Fibroblast of villous mesenchyme (primary cell): ENCODE results near the gene AKR7A3. TPM values are rescaled to one million over a fixed set of nuclear protein-coding genes. Genes with fewer than 3 reads are reported as not detected.
A peak's percentile ranks its signal among the peaks of the same experiment; 100 is the strongest.

Source experiments
- DNase-seq: peaks from one replicate; pipeline ENCODE4 v3.0.0-alpha.2; 2010; ENCODE audit warnings: low read depth
- H3K4me3 ChIP-seq: 2 replicates; pipeline ENCODE4 v1.5.1; 2011; ENCODE audit warnings: low read depth, mild to moderate bottlenecking, low read length
- CTCF ChIP-seq: IDR thresholded peaks from 2 replicates; pipeline ENCODE4 v1.5.1; 2012; ENCODE audit warnings: low read depth, mild to moderate bottlenecking, low read length; ENCODE audit not compliant: insufficient read depth
- small RNA-seq: library from RNA; depleted of rRNA; stranded (forward); fragments of <200 nt; gene quantifications from one replicate; pipeline ENCODE3, GENCODE V24; 2012
- total RNA-seq: library from RNA; depleted of rRNA; stranded (reverse); fragments of >200 nt; gene quantifications from 2 replicates; pipeline ENCODE4 v1.2.3, GENCODE V29; 2012

The AKR7A3 gene
- total RNA-seq, 1 donor: 0.43 TPM

GRCh38 chr1:19240673-19241538 is 47.7 kb downstream of the AKR7A3 start:
- no peak overlapping the region for H3K4me3 ChIP-seq
- TF ChIP-seq CTCF: peak; percentile 94
- DNase-seq: peak; percentile 73

GRCh38 chr1:19239876-19240275 is 48.7 kb downstream of the AKR7A3 start:
- no peak overlapping the region for H3K4me3 ChIP-seq
- DNase-seq: no peak
- no peak for TF ChIP-seq CTCF

GRCh38 chr1:19234224-19234623 is 54.3 kb downstream of the AKR7A3 start:
- TF ChIP-seq CTCF: no peak
- no peak for DNase-seq
- no peak overlapping the region for H3K4me3 ChIP-seq

Small RNA genes lying within 50 kb of the gene (small RNA-seq; reads per million reads assigned to genes)
- not detected for gene RNU6-1099P

Other genes with a start within 250 kb of the AKR7A3 start
- gene UBR4, start 78.5 kb downstream of the AKR7A3 start, total RNA-seq: 193 and 210 TPM in 2 replicates
- gene EMC1, start 37.2 kb downstream of the AKR7A3 start, total RNA-seq: 65.7 and 90.2 TPM in 2 replicates
- 21.9 and 26.3 TPM in 2 replicates for gene MRTO4, start 37.0 kb downstream of the AKR7A3 start, total RNA-seq
- 55.3 and 57.3 TPM in 2 replicates for gene AKR7A2, start 23.4 kb upstream of the AKR7A3 start, total RNA-seq
- gene SLC66A1, start 23.6 kb upstream of the AKR7A3 start, total RNA-seq: 18.6 and 28.3 TPM in 2 replicates
- gene CAPZB, start 196.8 kb upstream of the AKR7A3 start, total RNA-seq: 173 and 183 TPM in 2 replicates